Measurements from ENCODE around the gene FADS3.

Gene FADS3

GRCh38 chr11:61842528-61842820 lies 48.9 kb downstream of the FADS3 start:
- TF ChIP-seq CTCF (IDR thresholded peaks at IDR 0.05; ENCODE audit: low read depth, low read length, missing control alignments), result no peak
- H3K4me3 ChIP-seq (ENCODE audit: low read depth, low read length), result no peak overlapping the region
- DNase-seq (ENCODE audit: low read depth), result no peak

- H3K4me3 ChIP-seq (ENCODE audit: low read depth, low read length), result no peak overlapping the region
- TF ChIP-seq CTCF (IDR thresholded peaks at IDR 0.05; ENCODE audit: low read depth, low read length, missing control alignments), result no peak
- no peak for DNase-seq (ENCODE audit: low read depth)
These were observed 49.5 kb downstream of the FADS3 start for GRCh38 chr11:61841636-61842527.

GRCh38 chr11:61840371-61840770 lies 51.0 kb downstream of the FADS3 start:
- no peak overlapping the region for H3K4me3 ChIP-seq (ENCODE audit: low read depth, low read length)
- DNase-seq (ENCODE audit: low read depth), result no peak
- no peak for TF ChIP-seq CTCF (IDR thresholded peaks at IDR 0.05; ENCODE audit: low read depth, low read length, missing control alignments)

- no peak for TF ChIP-seq CTCF (IDR thresholded peaks at IDR 0.05; ENCODE audit: low read depth, low read length, missing control alignments)
- no peak for DNase-seq (ENCODE audit: low read depth)
- no peak overlapping the region for H3K4me3 ChIP-seq (ENCODE audit: low read depth, low read length)
These were observed 51.6 kb downstream of the FADS3 start for GRCh38 chr11:61839742-61840141.

GRCh38 chr11:61838921-61839320 lies 52.4 kb downstream of the FADS3 start:
- DNase-seq (ENCODE audit: low read depth), result no peak
- H3K4me3 ChIP-seq (ENCODE audit: low read depth, low read length), result no peak overlapping the region
- TF ChIP-seq CTCF (IDR thresholded peaks at IDR 0.05; ENCODE audit: low read depth, low read length, missing control alignments), result no peak

- no peak for DNase-seq (ENCODE audit: low read depth)
- TF ChIP-seq CTCF (IDR thresholded peaks at IDR 0.05; ENCODE audit: low read depth, low read length, missing control alignments), result no peak
These were observed 52.8 kb downstream of the FADS3 start for GRCh38 chr11:61838501-61838900.

GRCh38 chr11:61837411-61838005 lies 53.8 kb downstream of the FADS3 start:
- DNase-seq (ENCODE audit: low read depth), result no peak
- no peak for TF ChIP-seq CTCF (IDR thresholded peaks at IDR 0.05; ENCODE audit: low read depth, low read length, missing control alignments)

More at GRCh38 chr11:61838501-61838900, 52.8 kb downstream of the FADS3 start:
- no peak overlapping the region for H3K4me3 ChIP-seq (ENCODE audit: low read depth, low read length)

More at GRCh38 chr11:61837411-61838005, 53.8 kb downstream of the FADS3 start:
- no peak overlapping the region for H3K4me3 ChIP-seq (ENCODE audit: low read depth, low read length)
